B cell (primary cell): Measurements from ENCODE around the gene PTGDR2. TPM values are rescaled to one million over a fixed set of nuclear protein-coding genes. Genes with fewer than 3 reads are reported as not detected.

ENCODE experiments used
- ATAC-seq: fragments of 200-7000 bp; cut with Tn5 transposase; one replicate; pipeline ENCODE4 v1.10.0; 2021; ENCODE audit warnings: low read depth, mild to moderate bottlenecking, moderate number of reproducible peaks, moderate library complexity
- CTCF ChIA-PET: fragments of 350-600 bp; sonication (Branson Sonifier 250); formaldehyde crosslinking; loops from one replicate; lab custom pipeline; 2021; ENCODE audit warnings: antibody characterized with exemption, inconsistent platforms; lab: Charles Lee
- POLR2A ChIA-PET: fragments of 350-600 bp; sonication (Branson Sonifier 250); formaldehyde crosslinking; loops from one replicate; lab custom pipeline; 2021; ENCODE audit warnings: antibody characterized with exemption; lab: Charles Lee
- DNase-seq: peaks from one replicate; pipeline ENCODE4 v3.0.0; 2013
- H2AFZ ChIP-seq: 2 replicates; pipeline ENCODE4 v1.6.1; 2012; ENCODE audit warnings: mild to moderate bottlenecking, low read depth, low read length; ENCODE audit not compliant: insufficient read depth, poor library complexity, severe bottlenecking
- H3K27ac ChIP-seq, 2 donors: 1 replicate in 1 of 2; 2 replicates in 1 of 2; pipeline ENCODE4 v1.5.1; 2012 to 2013; ENCODE audit warnings: low read length in 2 of 2, mild to moderate bottlenecking in 2 of 2, moderate library complexity in 1 of 2
- H3K27me3 ChIP-seq, 4 experiments: fragments of 200-600 bp in 1 of 4; sonication (generic) in 1 of 4; replicated peaks in 1 of 4; 1 replicate in 2 of 4; 2 replicates in 2 of 4; pipeline versions ENCODE4 v1.6.1 to v1.7.0; 2013 to 2016; ENCODE audit warnings: low read length in 3 of 4, mild to moderate bottlenecking in 2 of 4, mixed read lengths in 1 of 4, moderate library complexity in 1 of 4; ENCODE audit not compliant: insufficient read depth in 4 of 4, control insufficient read depth in 3 of 4; ENCODE audit errors: control extremely low read depth in 1 of 4
- H3K36me3 ChIP-seq, 2 experiments: replicated peaks in 1 of 2; 1 replicate in 1 of 2; 2 replicates in 1 of 2; pipeline versions ENCODE4 v1.6.1 to v1.7.1; 2013; ENCODE audit warnings: low read length in 1 of 2; ENCODE audit not compliant: insufficient read depth in 2 of 2, control insufficient read depth in 1 of 2; ENCODE audit errors: control extremely low read depth in 1 of 2, extremely low read depth in 1 of 2
- H3K4me1 ChIP-seq, 2 donors: fragments of 200-600 bp in 1 of 2; sonication (generic) in 1 of 2; 1 replicate in 1 of 2; 2 replicates in 1 of 2; pipeline versions ENCODE4 v1.5.1 to v1.6.1; 2013 to 2017; ENCODE audit warnings: low read length in 2 of 2; ENCODE audit not compliant: control insufficient read depth in 2 of 2, insufficient read depth in 2 of 2
- H3K4me2 ChIP-seq: replicated peaks from 2 replicates; pipeline ENCODE3; 2012; ENCODE audit warnings: mild to moderate bottlenecking, low read depth, low read length; ENCODE audit not compliant: poor library complexity, severe bottlenecking
- H3K4me3 ChIP-seq, 5 experiments: fragments of 200-600 bp in 1 of 5; sonication (generic) in 1 of 5; 1 replicate in 3 of 5; 2 replicates in 2 of 5; pipeline versions ENCODE4 v1.5.1 to v1.7.0; 2011 to 2016; ENCODE audit warnings: low read length in 4 of 5, mild to moderate bottlenecking in 4 of 5, low read depth in 2 of 5, control low read depth in 1 of 5, moderate library complexity in 1 of 5; ENCODE audit not compliant: insufficient read depth in 1 of 5; ENCODE audit errors: control extremely low read depth in 1 of 5, extremely low read depth in 1 of 5
- H3K79me2 ChIP-seq: fragments of 200-600 bp; sonication (generic); one replicate; pipeline ENCODE4 v1.6.0; 2016; ENCODE audit warnings: low read length; ENCODE audit not compliant: control insufficient read depth, insufficient read depth
- H3K9ac ChIP-seq: fragments of 200-600 bp; sonication (generic); 2 replicates; pipeline ENCODE4 v1.6.1; 2017; ENCODE audit warnings: mild to moderate bottlenecking, low read length, moderate library complexity
- H3K9me3 ChIP-seq, 3 donors: one replicate each; pipeline versions ENCODE4 v1.6.1 to v1.7.1; 2013; ENCODE audit warnings: low read length in 2 of 3; ENCODE audit not compliant: control insufficient read depth in 2 of 3, insufficient read depth in 1 of 3; ENCODE audit errors: control extremely low read depth in 1 of 3
- H4K20me1 ChIP-seq: 2 replicates; pipeline ENCODE4 v1.6.0; 2012; ENCODE audit warnings: mild to moderate bottlenecking, low read length; ENCODE audit not compliant: insufficient read depth, control insufficient read depth, poor library complexity, severe bottlenecking
- H3K27ac Mint-ChIP-seq: one replicate; pipeline ENCODE4 v1.8.0; 2021; ENCODE audit warnings: mixed read lengths
- H3K27me3 Mint-ChIP-seq: one replicate; pipeline ENCODE4 v1.8.0; 2021; ENCODE audit warnings: mixed read lengths
- H3K4me1 Mint-ChIP-seq: one replicate; pipeline ENCODE4 v1.8.0; 2021; ENCODE audit warnings: mixed read lengths
- H3K4me3 Mint-ChIP-seq: one replicate; pipeline ENCODE4 v1.8.0; 2021; ENCODE audit warnings: mixed read lengths
- H3K9me3 Mint-ChIP-seq: one replicate; pipeline ENCODE4 v1.8.0; 2022; ENCODE audit warnings: mixed read lengths; ENCODE audit not compliant: insufficient read depth
- EZH2 ChIP-seq: IDR thresholded peaks from 2 replicates; pipeline ENCODE4 v1.6.1; 2012; ENCODE audit warnings: borderline replicate concordance, low read depth, mild to moderate bottlenecking, moderate library complexity, low read length; ENCODE audit not compliant: insufficient read depth, poor library complexity, severe bottlenecking
- WGBS: methylation state at CpG from one replicate; pipeline ENCODE4 v1.1.5; 2013; ENCODE audit warnings: missing lambda C conversion rate; ENCODE audit not compliant: insufficient coverage; 5-methylcytosine and 5-hydroxymethylcytosine counted together
- intact Hi-C: fragments of 100-400 bp; cut with micrococcal nuclease; formaldehyde crosslinking; loops from one replicate; pipeline ENCODE4 v1.10.0; 2022
- polyA plus RNA-seq: library from polyadenylated mRNA; depleted of rRNA; stranded (reverse); fragments of >200 nt; gene quantifications from 2 replicates; pipeline ENCODE4 v1.2.3, GENCODE V29; 2012
- total RNA-seq, 2 donors: library from RNA; stranded (reverse); fragments of 120-200 nt in 1 of 2; gene quantifications; 1 replicate in 1 of 2; 2 replicates in 1 of 2; pipeline versions ENCODE4 v1.2.3 to v1.2.4, GENCODE V29; 2013 to 2022
- TF ChIP-seq, protein P1 (sequence below): fragments of 200-600 bp; IDR thresholded peaks from one replicate; pipeline ENCODE4 v1.8.0; 2022; ENCODE audit warnings: antibody characterized with exemption, mild to moderate bottlenecking

PTGDR2 gene
- total and polyA plus RNA-seq, 2 donors (not counting 1 experiment from before 2014, with no cell fraction given) = 0.03 TPM; not detected in 1

DNA sequence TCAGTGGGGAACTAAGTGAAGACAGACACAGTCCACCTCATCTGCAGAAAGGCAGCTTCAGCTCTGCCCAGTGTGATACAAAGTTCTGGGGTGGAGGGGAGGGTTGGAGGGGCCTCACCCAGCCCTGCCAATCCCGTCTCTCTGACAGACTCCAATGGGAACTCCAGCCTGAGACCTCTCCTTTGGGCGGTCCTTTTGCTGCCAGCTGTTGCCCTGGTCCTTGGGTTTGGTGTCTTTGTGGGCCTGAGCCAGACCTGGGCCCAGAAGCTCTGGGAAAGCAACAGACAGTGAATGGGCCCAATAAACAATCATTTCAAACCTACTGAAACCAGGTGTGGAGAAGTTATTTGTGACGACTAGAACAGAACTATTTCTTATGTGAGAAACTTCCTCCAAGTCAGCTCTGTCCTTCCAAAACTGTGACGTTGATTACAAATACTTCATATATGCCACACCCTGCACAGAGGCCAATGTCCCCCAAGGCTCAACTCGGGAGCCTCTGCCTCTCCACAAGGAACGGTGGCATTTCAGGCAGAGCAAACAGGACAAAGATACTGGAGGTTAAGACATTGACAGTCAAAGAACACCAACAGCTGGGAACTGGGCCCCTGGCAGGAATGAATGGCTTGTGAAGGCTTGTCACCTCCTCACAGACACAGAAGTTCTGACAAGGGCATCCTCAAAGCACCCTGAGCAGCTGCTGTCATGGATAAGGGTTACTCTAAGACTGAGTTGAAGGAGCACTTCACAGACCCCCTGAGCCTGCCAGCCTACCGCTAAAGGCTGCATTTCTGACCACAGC, 19.8 kb upstream of the PTGDR2 start:
- CTCF ChIA-PET = interaction anchor here (2.0 to 2.1 kb wide), 2 partner anchors 23 to 45 kb away, joined by 5 to 6 read pairs; no protein-coding TSS in a partner anchor

More for the DNA sequence above, 19.8 kb upstream of the PTGDR2 start:
- H3K4me2 ChIP-seq = no peak overlapping the region
- H3K4me1 ChIP-seq = no peaks in the 10 kb centered on the region
- no peak overlapping the region for H3K9ac ChIP-seq
- Mint-ChIP-seq H3K27me3 (no peaks in the 10 kb centered on the region), H3K9me3 (no peaks in the 10 kb centered on the region), H3K4me3 (no peak overlapping the region), H3K27ac (no peak overlapping the region), H3K4me1 (no peaks in the 10 kb centered on the region)
- intact Hi-C loops = no loop called here
- no peaks in the 10 kb centered on the region for H3K9me3 ChIP-seq
- ATAC-seq (no peak), DNase-seq (no peak)
- H4K20me1 ChIP-seq = no peaks in the 10 kb centered on the region
- H3K27me3 ChIP-seq = no peaks in the 10 kb centered on the region
- no peak overlapping the region for H3K27ac ChIP-seq
- H3K4me3 ChIP-seq = no peak overlapping the region
- POLR2A ChIA-PET = no interaction called here
- no peak for TF ChIP-seq EZH2
- TF ChIP-seq, protein P1, sequence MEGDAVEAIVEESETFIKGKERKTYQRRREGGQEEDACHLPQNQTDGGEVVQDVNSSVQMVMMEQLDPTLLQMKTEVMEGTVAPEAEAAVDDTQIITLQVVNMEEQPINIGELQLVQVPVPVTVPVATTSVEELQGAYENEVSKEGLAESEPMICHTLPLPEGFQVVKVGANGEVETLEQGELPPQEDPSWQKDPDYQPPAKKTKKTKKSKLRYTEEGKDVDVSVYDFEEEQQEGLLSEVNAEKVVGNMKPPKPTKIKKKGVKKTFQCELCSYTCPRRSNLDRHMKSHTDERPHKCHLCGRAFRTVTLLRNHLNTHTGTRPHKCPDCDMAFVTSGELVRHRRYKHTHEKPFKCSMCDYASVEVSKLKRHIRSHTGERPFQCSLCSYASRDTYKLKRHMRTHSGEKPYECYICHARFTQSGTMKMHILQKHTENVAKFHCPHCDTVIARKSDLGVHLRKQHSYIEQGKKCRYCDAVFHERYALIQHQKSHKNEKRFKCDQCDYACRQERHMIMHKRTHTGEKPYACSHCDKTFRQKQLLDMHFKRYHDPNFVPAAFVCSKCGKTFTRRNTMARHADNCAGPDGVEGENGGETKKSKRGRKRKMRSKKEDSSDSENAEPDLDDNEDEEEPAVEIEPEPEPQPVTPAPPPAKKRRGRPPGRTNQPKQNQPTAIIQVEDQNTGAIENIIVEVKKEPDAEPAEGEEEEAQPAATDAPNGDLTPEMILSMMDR = no peak
- 94% methylated on average over 6 of the region's 7 CpGs for WGBS
- peaks cover 0 to 15% of the 10 kb centered on the region in 2 experiments for H3K36me3 ChIP-seq
- no peaks in the 10 kb centered on the region for H3K79me2 ChIP-seq
- no peak overlapping the region for H2AFZ ChIP-seq
